Astrocyte (in vitro differentiated cells and primary cell): ENCODE measurements around the gene ZNRF1. TPM values are rescaled to one million over a fixed set of nuclear protein-coding genes. Genes with fewer than 3 reads are reported as not detected.

Experiments
- DNase-seq: peaks from one replicate; pipeline ENCODE4 v3.0.0-alpha.2; 2010; ENCODE audit warnings: low read depth
- FAIRE-seq: peaks from 2 replicates; lab custom pipeline; 2011; peaks lifted over from hg19 to GRCh38; lab: Jason Lieb, UNC
- H2AFZ ChIP-seq: 2 replicates; pipeline ENCODE4 v1.6.0; 2012; ENCODE audit warnings: low read depth, low read length, inconsistent platforms
- H3K27ac ChIP-seq: 2 replicates; pipeline ENCODE4 v1.5.1; 2011; ENCODE audit warnings: low read depth, low read length, inconsistent platforms
- H3K27me3 ChIP-seq: 2 replicates; pipeline ENCODE4 v1.6.0; 2011; ENCODE audit warnings: low read length, inconsistent platforms; ENCODE audit not compliant: insufficient read depth
- H3K36me3 ChIP-seq: 2 replicates; pipeline ENCODE4 v1.5.1; 2011; ENCODE audit warnings: low read length, inconsistent platforms; ENCODE audit not compliant: insufficient read depth
- H3K4me1 ChIP-seq: 2 replicates; pipeline ENCODE4 v1.5.1; 2011; ENCODE audit warnings: low read length, inconsistent platforms; ENCODE audit not compliant: insufficient read depth
- H3K4me2 ChIP-seq: 2 replicates; pipeline ENCODE4 v1.6.0; 2012; ENCODE audit warnings: low read length, inconsistent platforms
- H3K4me3 ChIP-seq: 2 replicates; pipeline ENCODE4 v1.5.1; 2011; ENCODE audit warnings: low read depth, mild to moderate bottlenecking, low read length, inconsistent platforms; ENCODE audit not compliant: insufficient read depth
- H3K79me2 ChIP-seq: 2 replicates; pipeline ENCODE4 v1.6.0; 2012; ENCODE audit warnings: mild to moderate bottlenecking, low read length, inconsistent platforms; ENCODE audit not compliant: insufficient read depth
- H3K9ac ChIP-seq: 2 replicates; pipeline ENCODE4 v1.6.0; 2012; ENCODE audit warnings: mild to moderate bottlenecking, low read length, inconsistent platforms
- H3K9me3 ChIP-seq: 2 replicates; pipeline ENCODE4 v1.5.1; 2012; ENCODE audit warnings: low read depth, mild to moderate bottlenecking, low read length, inconsistent platforms; ENCODE audit not compliant: insufficient read depth
- H4K20me1 ChIP-seq: 2 replicates; pipeline ENCODE4 v1.6.0; 2012; ENCODE audit warnings: low read length, inconsistent platforms; ENCODE audit not compliant: insufficient read depth
- H3K27ac Mint-ChIP-seq: one replicate; pipeline ENCODE4 v1.8.0; 2021; ENCODE audit warnings: mild to moderate bottlenecking, mixed read lengths; ENCODE audit not compliant: unreplicated experiment
- H3K27me3 Mint-ChIP-seq: one replicate; pipeline ENCODE4 v1.8.0; 2021; ENCODE audit warnings: low read depth, mixed read lengths; ENCODE audit not compliant: unreplicated experiment
- H3K36me3 Mint-ChIP-seq: one replicate; pipeline ENCODE4 v1.8.0; 2021; ENCODE audit warnings: low read depth, mixed read lengths; ENCODE audit not compliant: unreplicated experiment
- H3K4me1 Mint-ChIP-seq: one replicate; pipeline ENCODE4 v1.8.0; 2021; ENCODE audit warnings: low read depth, mixed read lengths; ENCODE audit not compliant: unreplicated experiment
- H3K4me3 Mint-ChIP-seq: one replicate; pipeline ENCODE4 v1.8.0; 2021; ENCODE audit warnings: mild to moderate bottlenecking, moderate library complexity, mixed read lengths; ENCODE audit not compliant: unreplicated experiment
- H3K9me3 Mint-ChIP-seq: one replicate; pipeline ENCODE4 v1.8.0; 2021; ENCODE audit warnings: mild to moderate bottlenecking, mixed read lengths; ENCODE audit not compliant: unreplicated experiment
- EZH2 ChIP-seq: IDR thresholded peaks from 2 replicates; pipeline ENCODE4 v1.6.1; 2012; ENCODE audit warnings: mild to moderate bottlenecking, low read length, inconsistent platforms; ENCODE audit not compliant: insufficient read depth
- total RNA-seq: library from RNA; stranded (reverse); gene quantifications from 2 replicates; pipeline ENCODE4 v1.2.1, GENCODE V29; 2021
- TF ChIP-seq, protein P1 (sequence below): IDR thresholded peaks from 2 replicates; pipeline ENCODE4 v1.5.1; 2011; ENCODE audit warnings: low read depth, mild to moderate bottlenecking, inconsistent platforms, low read length, moderate library complexity; ENCODE audit not compliant: insufficient read depth

The ZNRF1 gene
- total RNA-seq, 1 donor from 2014 or later, result 21.9 TPM

DNA sequence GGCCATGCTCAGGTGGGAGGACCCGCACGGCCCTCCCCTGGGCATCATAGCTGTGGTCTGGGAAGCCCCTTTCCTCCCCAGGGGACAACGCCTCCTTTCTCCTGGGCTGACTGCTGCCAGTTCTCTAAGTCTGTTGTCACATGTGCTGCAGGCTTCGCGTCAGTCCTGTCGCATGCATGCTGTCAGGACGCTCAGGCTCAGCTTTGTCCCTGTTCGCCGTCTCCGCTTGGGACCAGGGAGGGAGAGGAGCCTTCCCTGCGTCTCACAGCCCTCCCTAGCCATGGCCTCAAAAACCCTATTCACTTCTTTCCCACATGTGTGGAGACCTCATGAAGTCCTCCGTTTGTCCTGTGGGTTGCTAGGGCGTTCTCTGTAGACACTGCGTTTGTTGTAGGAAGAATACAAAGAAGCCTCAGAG, 96.4 kb downstream of the ZNRF1 start:
- H3K9me3 ChIP-seq, result no peaks in the 10 kb centered on the region
- H3K36me3 Mint-ChIP-seq, result peaks cover 11% of the 10 kb centered on the region
- H3K36me3 ChIP-seq, result peaks cover 2% of the 10 kb centered on the region
- no peaks in the 10 kb centered on the region for H3K27me3 ChIP-seq
- H4K20me1 ChIP-seq, result peaks cover 75% of the 10 kb centered on the region
- H3K79me2 ChIP-seq, result peaks cover 19% of the 10 kb centered on the region
- H3K27ac Mint-ChIP-seq, result no peak overlapping the region
- no peaks in the 10 kb centered on the region for H3K9me3 Mint-ChIP-seq
- no peak overlapping the region for H3K27ac ChIP-seq
- H2AFZ ChIP-seq, result no peak overlapping the region
- peaks cover 5% of the 10 kb centered on the region for H3K4me1 Mint-ChIP-seq
- no peak for TF ChIP-seq EZH2
- TF ChIP-seq, protein P1, sequence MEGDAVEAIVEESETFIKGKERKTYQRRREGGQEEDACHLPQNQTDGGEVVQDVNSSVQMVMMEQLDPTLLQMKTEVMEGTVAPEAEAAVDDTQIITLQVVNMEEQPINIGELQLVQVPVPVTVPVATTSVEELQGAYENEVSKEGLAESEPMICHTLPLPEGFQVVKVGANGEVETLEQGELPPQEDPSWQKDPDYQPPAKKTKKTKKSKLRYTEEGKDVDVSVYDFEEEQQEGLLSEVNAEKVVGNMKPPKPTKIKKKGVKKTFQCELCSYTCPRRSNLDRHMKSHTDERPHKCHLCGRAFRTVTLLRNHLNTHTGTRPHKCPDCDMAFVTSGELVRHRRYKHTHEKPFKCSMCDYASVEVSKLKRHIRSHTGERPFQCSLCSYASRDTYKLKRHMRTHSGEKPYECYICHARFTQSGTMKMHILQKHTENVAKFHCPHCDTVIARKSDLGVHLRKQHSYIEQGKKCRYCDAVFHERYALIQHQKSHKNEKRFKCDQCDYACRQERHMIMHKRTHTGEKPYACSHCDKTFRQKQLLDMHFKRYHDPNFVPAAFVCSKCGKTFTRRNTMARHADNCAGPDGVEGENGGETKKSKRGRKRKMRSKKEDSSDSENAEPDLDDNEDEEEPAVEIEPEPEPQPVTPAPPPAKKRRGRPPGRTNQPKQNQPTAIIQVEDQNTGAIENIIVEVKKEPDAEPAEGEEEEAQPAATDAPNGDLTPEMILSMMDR, result no peak
- DNase-seq (no peak), FAIRE-seq (no peak)
- H3K27me3 Mint-ChIP-seq, result no peaks in the 10 kb centered on the region
- peaks cover 7% of the 10 kb centered on the region for H3K4me1 ChIP-seq
- H3K4me3 Mint-ChIP-seq, result no peak overlapping the region
- H3K9ac ChIP-seq, result no peak overlapping the region
- H3K4me3 ChIP-seq, result no peak overlapping the region
- H3K4me2 ChIP-seq, result no peak overlapping the region

DNA sequence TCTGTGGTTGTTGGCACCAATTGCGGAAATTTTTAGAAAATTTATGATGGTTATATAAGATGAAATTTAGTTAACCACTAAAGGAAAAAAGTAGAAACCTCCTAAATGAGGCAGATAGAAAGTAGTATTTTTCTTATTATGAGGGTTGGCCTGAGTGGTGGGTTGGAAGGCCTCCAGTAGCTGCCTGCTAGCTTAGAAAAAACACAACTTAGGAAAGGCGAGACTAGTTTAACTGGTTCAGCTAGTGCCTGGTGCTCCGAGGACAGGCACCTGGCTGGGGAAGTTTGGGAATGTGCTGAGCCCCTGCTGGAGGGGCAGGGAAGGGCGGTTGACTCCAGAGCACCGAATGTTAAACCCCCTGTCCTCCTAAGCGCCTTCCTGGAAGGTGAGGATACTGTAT, 97.8 kb downstream of the ZNRF1 start:
- peak; percentile 23 for DNase-seq
- H3K4me1 Mint-ChIP-seq, result peaks cover 8% of the 10 kb centered on the region

DNA sequence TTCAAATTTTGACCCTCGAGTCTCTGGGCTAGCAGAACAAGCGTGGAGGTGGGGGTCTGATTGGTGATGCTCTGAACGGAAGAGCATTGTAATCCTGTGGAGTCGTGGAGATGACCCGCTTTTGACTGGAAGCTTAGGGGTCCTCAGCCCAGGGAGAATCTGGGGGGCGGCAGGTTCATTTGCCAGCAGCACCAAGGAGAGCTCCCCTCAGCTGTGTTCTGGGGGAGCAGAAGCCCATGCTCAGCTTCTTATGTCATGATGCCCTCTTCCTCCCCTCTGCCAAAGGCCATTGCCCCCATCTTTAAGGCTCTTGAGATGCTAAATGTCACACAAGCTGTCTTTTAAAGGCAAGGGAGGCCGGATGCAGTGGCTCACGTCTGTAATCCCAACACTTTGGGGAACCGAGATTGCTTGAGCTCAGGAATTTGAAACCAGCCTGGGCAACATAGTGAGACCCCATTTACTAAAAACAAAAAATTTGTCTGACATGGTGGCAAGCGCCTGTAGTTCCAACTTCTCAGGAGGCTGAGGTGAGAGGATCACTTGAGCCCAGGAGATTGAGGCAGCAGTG, 98.5 kb downstream of the ZNRF1 start:
- no peak for FAIRE-seq
- Mint-ChIP-seq H3K27me3 (no peaks in the 10 kb centered on the region), H3K4me1 (peaks cover 8% of the 10 kb centered on the region), H3K9me3 (no peaks in the 10 kb centered on the region), H3K36me3 (peaks cover 13% of the 10 kb centered on the region), H3K4me3 (no peak overlapping the region), H3K27ac (no peak overlapping the region)
- Histone ChIP-seq H3K36me3 (peaks cover 2% of the 10 kb centered on the region), H3K27ac (no peak overlapping the region), H3K9ac (no peak overlapping the region), H3K4me2 (no peak overlapping the region), H3K79me2 (peaks cover 6% of the 10 kb centered on the region), H3K4me1 (peaks cover 7% of the 10 kb centered on the region), H4K20me1 (peaks cover 87% of the 10 kb centered on the region), H3K4me3 (no peak overlapping the region), H2AFZ (no peak overlapping the region), H3K27me3 (no peaks in the 10 kb centered on the region), H3K9me3 (no peaks in the 10 kb centered on the region)
- DNase-seq, result no peak
- TF ChIP-seq, protein P1, result no peak
- no peak for TF ChIP-seq EZH2

More for the DNA sequence above, 97.8 kb downstream of the ZNRF1 start:
- peaks cover 7% of the 10 kb centered on the region for H3K4me1 ChIP-seq
- H3K27ac ChIP-seq, result no peak overlapping the region
- H3K36me3 Mint-ChIP-seq, result peaks cover 11% of the 10 kb centered on the region
- peaks cover 2% of the 10 kb centered on the region for H3K36me3 ChIP-seq
- H3K9me3 ChIP-seq, result no peaks in the 10 kb centered on the region
- H4K20me1 ChIP-seq, result peaks cover 84% of the 10 kb centered on the region
- no peak overlapping the region for H3K4me3 Mint-ChIP-seq
- H3K27me3 ChIP-seq, result no peaks in the 10 kb centered on the region
- H3K9me3 Mint-ChIP-seq, result no peaks in the 10 kb centered on the region
- no peak overlapping the region for H3K4me3 ChIP-seq
- H3K27me3 Mint-ChIP-seq, result no peaks in the 10 kb centered on the region
- peaks cover 13% of the 10 kb centered on the region for H3K79me2 ChIP-seq
- H3K4me2 ChIP-seq, result no peak overlapping the region
- no peak overlapping the region for H2AFZ ChIP-seq
- FAIRE-seq, result no peak
- H3K27ac Mint-ChIP-seq, result no peak overlapping the region
- no peak overlapping the region for H3K9ac ChIP-seq
- TF ChIP-seq, protein P1, result peak; percentile 11
- TF ChIP-seq EZH2, result no peak
